Measurements from ENCODE around the gene EXOC4.

GRCh38 chr7:133576612-133577168 lies 323.8 kb downstream of the EXOC4 start:
- TF ChIP-seq EZH2 (IDR thresholded peaks at IDR 0.05; ENCODE audit: insufficient read depth, poor library complexity, severe bottlenecking) (no peak), EZH2phosphoT487 (IDR thresholded peaks at IDR 0.05; ENCODE audit: insufficient read depth, low read depth) (no peak)
